T-cell (primary cell): ENCODE data around the gene FOXF1. TPM values are rescaled to one million over a fixed set of nuclear protein-coding genes. Genes with fewer than 3 reads are reported as not detected.

ENCODE experiments used
- ATAC-seq, 4 experiments: fragments of 200-7000 bp in 3 of 4; fragments of 150-1000 bp in 1 of 4; cut with Tn5 transposase; replicated peaks in 1 of 4; 1 replicate in 3 of 4; 2 replicates in 1 of 4; pipeline ENCODE4 v1.10.0; 2021; ENCODE audit warnings: moderate library complexity in 3 of 4, mild to moderate bottlenecking in 2 of 4, moderate number of reproducible peaks in 1 of 4
- CTCF ChIA-PET, 2 donors: fragments of 300-600 bp; sonication (Branson Sonifier 250); formaldehyde crosslinking; loops; one replicate each; lab custom pipeline; 2022; ENCODE audit warnings: antibody characterized with exemption in 2 of 2; lab: Charles Lee
- POLR2A ChIA-PET, 2 donors: fragments of 300-600 bp; sonication (Branson Sonifier 250); formaldehyde crosslinking; loops; one replicate each; lab custom pipeline; 2022; ENCODE audit warnings: antibody characterized with exemption in 2 of 2; lab: Charles Lee
- DNase-seq, 35 experiments: peaks; one replicate each; pipeline versions ENCODE4 v3.0.0 to v3.0.0-alpha.2; 2013 to 2023
- H3K27ac ChIP-seq: one replicate; pipeline ENCODE4 v1.5.1; 2013; ENCODE audit warnings: low read length
- H3K27me3 ChIP-seq, 2 experiments: replicated peaks in 1 of 2; 1 replicate in 1 of 2; 2 replicates in 1 of 2; pipeline versions ENCODE4 v1.6.1 to v1.7.0; 2013; ENCODE audit warnings: low read length in 1 of 2, mixed read lengths in 1 of 2; ENCODE audit not compliant: control insufficient read depth in 2 of 2, insufficient read depth in 2 of 2; ENCODE audit errors: extremely low read depth in 1 of 2
- H3K36me3 ChIP-seq, 2 donors: 1 replicate in 1 of 2; 2 replicates in 1 of 2; pipeline versions ENCODE4 v1.6.1 to v1.7.0; 2013; ENCODE audit warnings: low read length in 1 of 2; ENCODE audit not compliant: control insufficient read depth in 2 of 2, insufficient read depth in 1 of 2; ENCODE audit errors: extremely low read depth in 1 of 2
- H3K4me1 ChIP-seq, 2 experiments: 1 replicate in 1 of 2; 2 replicates in 1 of 2; pipeline versions ENCODE4 v1.6.1 to v1.7.0; 2013; ENCODE audit warnings: low read length in 2 of 2, mixed read lengths in 1 of 2; ENCODE audit not compliant: insufficient read depth in 2 of 2, control insufficient read depth in 1 of 2; ENCODE audit errors: extremely low read depth in 1 of 2
- H3K4me3 ChIP-seq, 2 donors: 1 replicate in 1 of 2; 2 replicates in 1 of 2; pipeline versions ENCODE4 v1.5.1 to v1.7.0; 2013; ENCODE audit warnings: mild to moderate bottlenecking in 2 of 2, low read length in 1 of 2, moderate library complexity in 1 of 2; ENCODE audit not compliant: control insufficient read depth in 1 of 2; ENCODE audit errors: extremely low read depth in 1 of 2
- H3K9me3 ChIP-seq: 2 replicates; pipeline ENCODE4 v1.7.0; 2013
- H3K27ac Mint-ChIP-seq, 2 donors: one replicate each; pipeline ENCODE4 v1.8.0; 2020 to 2021; ENCODE audit warnings: mild to moderate bottlenecking in 2 of 2, mixed read lengths in 2 of 2
- H3K27me3 Mint-ChIP-seq, 2 donors: one replicate each; pipeline ENCODE4 v1.8.0; 2021 to 2022; ENCODE audit warnings: mixed read lengths in 2 of 2
- H3K36me3 Mint-ChIP-seq: one replicate; pipeline ENCODE4 v1.8.0; 2021; ENCODE audit warnings: mixed read lengths
- H3K4me1 Mint-ChIP-seq, 3 donors: one replicate each; pipeline ENCODE4 v1.8.0; 2020 to 2022; ENCODE audit warnings: mixed read lengths in 3 of 3, mild to moderate bottlenecking in 1 of 3
- H3K4me3 Mint-ChIP-seq, 3 donors: one replicate each; pipeline ENCODE4 v1.8.0; 2020 to 2022; ENCODE audit warnings: mild to moderate bottlenecking in 3 of 3, mixed read lengths in 3 of 3, moderate library complexity in 3 of 3
- H3K9me3 Mint-ChIP-seq, 3 donors: one replicate each; pipeline ENCODE4 v1.8.0; 2020 to 2022; ENCODE audit warnings: mixed read lengths in 3 of 3
- WGBS: methylation state at CpG from one replicate; pipeline ENCODE4 v1.1.5; 2013; ENCODE audit warnings: missing lambda C conversion rate; ENCODE audit not compliant: insufficient coverage; 5-methylcytosine and 5-hydroxymethylcytosine counted together
- total RNA-seq, 35 experiments: library from RNA in 6 of 35; stranded (reverse) in 6 of 35; fragments of 120-200 nt in 1 of 35; gene quantifications; one replicate each; pipeline versions ENCODE4 v1.2.1 to v1.2.4 and lab custom pipeline; 2013 to 2026

Gene FOXF1
- total RNA-seq, 5 donors from 2014 or later (not counting 1 experiment from before 2014, with no cell fraction given): 0.15 TPM; not detected in 4

- no peak overlapping the region for H3K4me3 ChIP-seq
- H3K4me1 Mint-ChIP-seq: peaks cover 23 to 29% (median 28%) of the 10 kb centered on the region in 3 donors
- H3K27ac ChIP-seq: no peak overlapping the region
- peaks cover 0 to 3% of the 10 kb centered on the region in 2 donors for H3K27me3 Mint-ChIP-seq
- H3K36me3 Mint-ChIP-seq: peaks cover 15% of the 10 kb centered on the region
- peaks cover 2 to 23% of the 10 kb centered on the region in 2 experiments for H3K4me1 ChIP-seq
- H3K36me3 ChIP-seq: peaks cover 0 to 6% of the 10 kb centered on the region in 2 donors
- H3K27me3 ChIP-seq: peaks cover 0 to 7% of the 10 kb centered on the region in 2 experiments
- POLR2A ChIA-PET: no interaction called here
- WGBS: 98% methylated on average over 20 of the region's 22 CpGs
- H3K4me3 Mint-ChIP-seq: peak overlapping the region; percentile 86 to 94 (median 93)
- H3K9me3 ChIP-seq: no peaks in the 10 kb centered on the region
- CTCF ChIA-PET: interaction anchor here in 1 of 2 donors (1.8 kb wide), 1 partner anchor 11 kb away, joined by 4 read pairs; no protein-coding TSS in a partner anchor
- no peaks in the 10 kb centered on the region for H3K9me3 Mint-ChIP-seq
- ATAC-seq (no peak), DNase-seq (no peak)
- no peak overlapping the region for H3K27ac Mint-ChIP-seq
These were observed 43.0 kb downstream of the FOXF1 start for GRCh38 chr16:86553356-86553755.

GRCh38 chr16:86554599-86554916 is 44.2 kb downstream of the FOXF1 start:
- Histone ChIP-seq H3K36me3 (peaks cover 0 to 2% of the 10 kb centered on the region in 2 donors), H3K9me3 (no peaks in the 10 kb centered on the region), H3K27ac (peak overlapping the region; percentile 85), H3K27me3 (peaks cover 0 to 14% of the 10 kb centered on the region in 2 experiments), H3K4me3 (peak overlapping the region; percentile 83 to 90), H3K4me1 (peaks cover 2 to 23% of the 10 kb centered on the region in 2 experiments)
- Mint-ChIP-seq H3K9me3 (no peaks in the 10 kb centered on the region), H3K4me1 (peaks cover 23 to 29% (median 28%) of the 10 kb centered on the region in 3 donors), H3K36me3 (peaks cover 14% of the 10 kb centered on the region), H3K27me3 (peaks cover 0 to 11% of the 10 kb centered on the region in 2 donors), H3K4me3 (peak overlapping the region; percentile 86 to 94 (median 93)), H3K27ac (peak overlapping the region; percentile 84 to 93)
- POLR2A ChIA-PET: no interaction called here
- no peak for DNase-seq
- CTCF ChIA-PET: interaction anchor here in 1 of 2 donors (1.8 kb wide), 1 partner anchor 10 kb away, joined by 4 read pairs; no protein-coding TSS in a partner anchor
- 3% methylated on average over 8 of the region's 10 CpGs for WGBS
- peak in 1 of 4 experiments; percentile 5 for ATAC-seq

GRCh38 chr16:86554917-86555703 is 44.8 kb downstream of the FOXF1 start, which contains the start of gene MTHFSD:
Gene MTHFSD, minus strand, starts transcription at chr16:86555235. Its CDS starts 51 bp downstream, at chr16:86555184.
- POLR2A ChIA-PET: no interaction called here
- Histone ChIP-seq H3K36me3 (no peaks in the 10 kb centered on the region), H3K27ac (peak within 1 kb of the TSS; percentile 85), H3K4me1 (peaks cover 2 to 23% of the 10 kb centered on the region in 2 experiments), H3K9me3 (no peaks in the 10 kb centered on the region), H3K4me3 (peak within 1 kb of the TSS; percentile 83 to 90), H3K27me3 (peaks cover 0 to 18% of the 10 kb centered on the region in 2 experiments)
- H3K9me3 Mint-ChIP-seq: no peaks in the 10 kb centered on the region
- 6% methylated on average over 70 of the region's 70 CpGs for WGBS
- peak; percentile 89 to 95 (median 92) for ATAC-seq
- CTCF ChIA-PET: interaction anchor here in 1 of 2 donors (1.2 to 1.8 kb wide), 2 partner anchors 9 to 10 kb away, joined by 4 read pairs; no protein-coding TSS in a partner anchor
- peak within 1 kb of the TSS; percentile 84 to 93 for H3K27ac Mint-ChIP-seq
- H3K4me1 Mint-ChIP-seq: peaks cover 23 to 29% (median 28%) of the 10 kb centered on the region in 3 donors
- DNase-seq: peak; percentile 85 to 98 (median 93)
- H3K36me3 Mint-ChIP-seq: peaks cover 14% of the 10 kb centered on the region
- peaks cover under 1 to 14% of the 10 kb centered on the region in 2 donors for H3K27me3 Mint-ChIP-seq
- H3K4me3 Mint-ChIP-seq: peak within 1 kb of the TSS; percentile 86 to 94 (median 93)

- ChIA-PET CTCF (interaction anchor here in 1 of 2 donors (1.2 kb wide), 1 partner anchor 9 kb away, joined by 4 read pairs; no protein-coding TSS in a partner anchor), POLR2A (no interaction called here)
- H3K36me3 Mint-ChIP-seq: peaks cover 8% of the 10 kb centered on the region
- peaks cover 4 to 18% of the 10 kb centered on the region in 2 donors for H3K27me3 Mint-ChIP-seq
- ATAC-seq (no peak), DNase-seq (no peak)
- Histone ChIP-seq H3K4me3 (peak overlapping the region; percentile 83 to 88), H3K27me3 (peaks cover 0 to 21% of the 10 kb centered on the region in 2 experiments), H3K27ac (peak overlapping the region; percentile 85), H3K9me3 (no peaks in the 10 kb centered on the region), H3K36me3 (no peaks in the 10 kb centered on the region), H3K4me1 (peaks cover 2 to 23% of the 10 kb centered on the region in 2 experiments)
- peaks cover 23 to 28% (median 28%) of the 10 kb centered on the region in 3 donors for H3K4me1 Mint-ChIP-seq
- H3K4me3 Mint-ChIP-seq: peak overlapping the region; percentile 86 to 94 (median 93)
- no peaks in the 10 kb centered on the region for H3K9me3 Mint-ChIP-seq
- H3K27ac Mint-ChIP-seq: peak overlapping the region; percentile 84 to 93
- WGBS: 59% methylated on average over 16 of the region's 17 CpGs
These were observed 45.4 kb downstream of the FOXF1 start for GRCh38 chr16:86555704-86556075.

- Mint-ChIP-seq H3K27me3 (peaks cover 8 to 22% of the 10 kb centered on the region in 2 donors), H3K36me3 (peaks cover 2% of the 10 kb centered on the region), H3K9me3 (no peaks in the 10 kb centered on the region), H3K27ac (no peak overlapping the region), H3K4me3 (peak overlapping the region; percentile 22 to 94 (median 23)), H3K4me1 (peaks cover 23 to 28% (median 28%) of the 10 kb centered on the region in 3 donors)
- Histone ChIP-seq H3K4me1 (peaks cover 2 to 23% of the 10 kb centered on the region in 2 experiments), H3K4me3 (no peak overlapping the region), H3K27me3 (peaks cover 0 to 28% of the 10 kb centered on the region in 2 experiments), H3K27ac (no peak overlapping the region), H3K9me3 (no peaks in the 10 kb centered on the region), H3K36me3 (no peaks in the 10 kb centered on the region)
- CTCF ChIA-PET: no interaction called here
- POLR2A ChIA-PET: no interaction called here
- DNase-seq (no peak), ATAC-seq (no peak)
- WGBS: 86% methylated on average over 1 of the region's 5 CpGs
These were observed 46.2 kb downstream of the FOXF1 start for GRCh38 chr16:86556576-86556975.

- Histone ChIP-seq H3K4me3 (no peak overlapping the region), H3K27ac (no peak overlapping the region), H3K4me1 (peaks cover 2 to 23% of the 10 kb centered on the region in 2 experiments), H3K27me3 (peaks cover 0 to 34% of the 10 kb centered on the region in 2 experiments), H3K36me3 (no peaks in the 10 kb centered on the region), H3K9me3 (no peaks in the 10 kb centered on the region)
- DNase-seq (no peak), ATAC-seq (no peak)
- no CpG with 5 or more reads among the region's 4 CpGs for whole genome bisulfite sequencing
- H3K27ac Mint-ChIP-seq: no peak overlapping the region
- no peak overlapping the region for H3K4me3 Mint-ChIP-seq
- ChIA-PET POLR2A (interaction anchor here in 1 of 2 donors (0.5 kb wide), 1 partner anchor 18 kb away, joined by 4 read pairs; no protein-coding TSS in a partner anchor), CTCF (no interaction called here)
- no peaks in the 10 kb centered on the region for H3K36me3 Mint-ChIP-seq
- peaks cover 15 to 28% of the 10 kb centered on the region in 2 donors for H3K27me3 Mint-ChIP-seq
- H3K4me1 Mint-ChIP-seq: peaks cover 18 to 27% (median 27%) of the 10 kb centered on the region in 3 donors
- no peaks in the 10 kb centered on the region for H3K9me3 Mint-ChIP-seq
These were observed 47.3 kb downstream of the FOXF1 start for GRCh38 chr16:86557587-86557986.
